Heart right ventricle (tissue), 16 donors: Measurements from ENCODE around the gene C5orf58. TPM values are rescaled to one million over a fixed set of nuclear protein-coding genes. Genes with fewer than 3 reads are reported as not detected.
A peak's percentile ranks its signal among the peaks of the same experiment; 100 is the strongest.

Experiments used
- ATAC-seq, 8 donors: fragments of 200-7000 bp; cut with Tn5 transposase; one replicate each; pipeline ENCODE4 v1.9.1; 2020; ENCODE audit warnings: mild to moderate bottlenecking in 8 of 8, moderate library complexity in 8 of 8, moderate number of reproducible peaks in 1 of 8
- DNase-seq, 2 donors: peaks; one replicate each; pipeline ENCODE4 v3.0.0-alpha.2; 2020
- H3K27ac ChIP-seq, 10 donors: fragments of 200-600 bp; sonication (generic) in 2 of 10; one replicate each; pipeline versions ENCODE4 v1.5.0 to v1.8.0; 2020 to 2022; ENCODE audit warnings: mild to moderate bottlenecking in 3 of 10
- H3K27me3 ChIP-seq, 7 donors: fragments of 200-600 bp; one replicate each; pipeline ENCODE4 v1.8.0; 2021 to 2022; ENCODE audit warnings: mild to moderate bottlenecking in 2 of 7
- H3K36me3 ChIP-seq, 9 donors: fragments of 200-600 bp; sonication (generic) in 1 of 9; one replicate each; pipeline versions ENCODE4 v1.5.0 to v1.8.0; 2020 to 2022; ENCODE audit warnings: mild to moderate bottlenecking in 2 of 9
- H3K4me1 ChIP-seq, 9 donors: fragments of 200-600 bp; sonication (generic) in 1 of 9; one replicate each; pipeline versions ENCODE4 v1.5.0 to v1.8.0; 2020 to 2022; ENCODE audit warnings: mild to moderate bottlenecking in 4 of 9
- H3K4me3 ChIP-seq, 10 donors: fragments of 200-600 bp; sonication (generic) in 2 of 10; one replicate each; pipeline versions ENCODE4 v1.5.0 to v1.8.0; 2020 to 2022; ENCODE audit warnings: mild to moderate bottlenecking in 7 of 10, moderate library complexity in 2 of 10
- H3K9me3 ChIP-seq, 11 donors: fragments of 200-600 bp in 10 of 11; sonication (generic) in 2 of 11; one replicate each; pipeline versions ENCODE4 v1.5.0 to v1.8.0; 2013 to 2022; ENCODE audit warnings: mild to moderate bottlenecking in 2 of 11, control low read depth in 1 of 11, moderate library complexity in 1 of 11
- CTCF ChIP-seq, 9 donors: fragments of 200-600 bp; sonication (generic) in 2 of 9; IDR thresholded peaks; one replicate each; pipeline versions ENCODE4 v1.5.0 to v1.8.0; 2021 to 2022; ENCODE audit warnings: antibody characterized with exemption in 9 of 9, mild to moderate bottlenecking in 5 of 9, moderate library complexity in 1 of 9
- WGBS, 2 donors: extraction: QIAGEN DNeasy Blood & Tissue Kit; methylation state at CpG; one replicate each; pipeline ENCODE4 v1.1.7; 2013; ENCODE audit warnings: inconsistent platforms in 1 of 2; 5-methylcytosine and 5-hydroxymethylcytosine counted together
- intact Hi-C, 10 donors: fragments of 100-400 bp; cut with DNase I; formaldehyde crosslinking; loops; one replicate each; pipeline versions ENCODE4 v1.11.1 to v1.14.2; 2022
- polyA plus RNA-seq, 2 donors: library from polyadenylated mRNA; stranded (reverse); fragments of 200-250 nt; gene quantifications; one replicate each; pipeline ENCODE4 v1.2.3, GENCODE V29; 2013
- total RNA-seq, 10 donors: library from RNA; stranded (reverse); fragmentation: NEBNext Ultra II Directional in 3 of 10; extraction: Animal tissue kit (Norgen Biotek cat#: 25700) in 3 of 10; gene quantifications; one replicate each; pipeline versions ENCODE4 v1.2.1 to v1.2.4, GENCODE V29; 2021 to 2023
- donor health status: Arrhythmogenic right ventricular cardiomyopathy.
- donor health status: ischemic (EF 13 %, LVEDD 7.1; RV severe dilation, severe dysfunction).
- donor health status: healthy with polysubstance abuse.
- donor health status: DM: no; HTN: yes; CAD: no.
- donor health status: DM: no; HTN: no; CAD: no.
- donor health status: ischemic (EF 25% LVEDD 6.9; RV normal size, moderate dysfunction).
- donor health status: ischemic (EF 25% LVEDD 5.7; RV mildly dilated, moderate dysfunction).
- donor health status: healthy.
- donor health status: DM: yes; HTN: yes; CAD: no.
- donor health status: Ischemic cardiomyopathy.
- donor health status: ischemic (EF 35%, LVEDD 5.7; RV mildly dilated, moderate dysfunction).
- donor health status: nonischemic (EF 11% LVEDD 7.7; RV severe dilation, severe dysfunction).
- donor health status: DM: yes; HTN: yes; CAD: no.
- donor health status: PGD.
- donor health status: ischemic (EF 29% LVEDD 5.4; RV normal size, mild dysfunction).
- donor health status: nonischemic (EF 23%, LVEDD 6.1; RV moderate dilation, normal function).

C5orf58 gene
- total and polyA plus RNA-seq, 12 donors: 0.56 to 1.1 TPM; not detected in 10

GRCh38 chr5:170268153-170268689 lies 35.4 kb downstream of the C5orf58 start:
- Histone ChIP-seq H3K27ac (peak overlapping the region in 6 of 10 donors; percentile 8 to 88 (median 38)), H3K36me3 (peaks cover 0 to 93% (median 0%) of the 10 kb centered on the region in 9 donors), H3K4me1 (peaks cover 0 to 88% (median 13%) of the 10 kb centered on the region in 9 donors), H3K9me3 (no peaks in the 10 kb centered on the region), H3K27me3 (peaks cover 0 to 16% (median 0%) of the 10 kb centered on the region in 7 donors), H3K4me3 (peak overlapping the region in 2 of 10 donors; percentile 17 to 18)
- DNase-seq (no peak), ATAC-seq (peak in 2 of 8 donors; percentile 15 to 32)
- intact Hi-C loops: loop anchor here in 8 of 10 donors (2.0 to 10.0 kb wide), 7 partner anchors 41 to 154 kb away; no protein-coding TSS in a partner anchor
- TF ChIP-seq CTCF (IDR thresholded peaks at IDR 0.05): no peak
- 42 to 48% methylated on average over 15 of the region's 15 CpGs for WGBS, 2 donors

GRCh38 chr5:170268884-170269283 lies 36.1 kb downstream of the C5orf58 start:
- Histone ChIP-seq H3K27me3 (peaks cover 0 to 16% (median 0%) of the 10 kb centered on the region in 7 donors), H3K4me1 (peaks cover 0 to 94% (median 13%) of the 10 kb centered on the region in 9 donors), H3K27ac (peak overlapping the region in 4 of 10 donors; percentile 15 to 88 (median 36)), H3K4me3 (peak overlapping the region in 1 of 10 donors; percentile 17), H3K9me3 (no peaks in the 10 kb centered on the region), H3K36me3 (peaks cover 0 to 93% (median 0%) of the 10 kb centered on the region in 9 donors)
- ATAC-seq (peak; percentile 25 to 65 (median 58)), DNase-seq (peak in 1 of 2 donors; percentile 20)
- 78 to 79% methylated on average over 3 of the region's 3 CpGs for WGBS, 2 donors
- no peak for TF ChIP-seq CTCF (IDR thresholded peaks at IDR 0.05)
- intact Hi-C loops: loop anchor here in 8 of 10 donors (2.0 to 10.0 kb wide), 7 partner anchors 42 to 153 kb away; no protein-coding TSS in a partner anchor

- Histone ChIP-seq H3K36me3 (peaks cover 0 to 93% (median 0%) of the 10 kb centered on the region in 9 donors), H3K27me3 (peaks cover 0 to 14% (median 0%) of the 10 kb centered on the region in 7 donors), H3K4me1 (peaks cover 0 to 95% (median 13%) of the 10 kb centered on the region in 9 donors), H3K9me3 (no peaks in the 10 kb centered on the region), H3K4me3 (no peak overlapping the region), H3K27ac (peak overlapping the region in 3 of 10 donors; percentile 15 to 88 (median 34))
- 92 to 95% methylated on average over 7 of the region's 7 CpGs for WGBS, 2 donors
- ATAC-seq (peak in 1 of 8 donors; percentile 29), DNase-seq (no peak)
- intact Hi-C loops: loop anchor here in 8 of 10 donors (2.0 to 10.0 kb wide), 7 partner anchors 42 to 153 kb away; no protein-coding TSS in a partner anchor
- no peak for TF ChIP-seq CTCF (IDR thresholded peaks at IDR 0.05)
Measured at GRCh38 chr5:170269579-170269978, 36.8 kb downstream of the C5orf58 start.

- H3K27ac ChIP-seq: peak overlapping the region in 1 of 10 donors; percentile 88
- H3K36me3 ChIP-seq: peaks cover 0 to 93% (median 0%) of the 10 kb centered on the region in 9 donors
- peaks cover 0 to 9% (median 0%) of the 10 kb centered on the region in 7 donors for H3K27me3 ChIP-seq
- 89 to 94% methylated on average over 15 of the region's 15 CpGs for WGBS, 2 donors
- intact Hi-C loops: no loop called here
- H3K4me1 ChIP-seq: peaks cover 0 to 99% (median 13%) of the 10 kb centered on the region in 9 donors
- DNase-seq: no peak
- ATAC-seq: no peak
- no peak overlapping the region for H3K4me3 ChIP-seq
- no peaks in the 10 kb centered on the region for H3K9me3 ChIP-seq
- no peak for TF ChIP-seq CTCF (IDR thresholded peaks at IDR 0.05)
Measured at GRCh38 chr5:170270293-170271069, 37.7 kb downstream of the C5orf58 start.
